GM12801 (cell line): ENCODE data around the gene GUCY1B1.

Source experiments
- CTCF ChIP-seq: IDR thresholded peaks from one replicate; pipeline ENCODE4 v1.5.1; 2011; ENCODE audit warnings: control low read depth; ENCODE audit not compliant: insufficient read length; ENCODE audit errors: extremely low read depth

The GUCY1B1 gene

DNA sequence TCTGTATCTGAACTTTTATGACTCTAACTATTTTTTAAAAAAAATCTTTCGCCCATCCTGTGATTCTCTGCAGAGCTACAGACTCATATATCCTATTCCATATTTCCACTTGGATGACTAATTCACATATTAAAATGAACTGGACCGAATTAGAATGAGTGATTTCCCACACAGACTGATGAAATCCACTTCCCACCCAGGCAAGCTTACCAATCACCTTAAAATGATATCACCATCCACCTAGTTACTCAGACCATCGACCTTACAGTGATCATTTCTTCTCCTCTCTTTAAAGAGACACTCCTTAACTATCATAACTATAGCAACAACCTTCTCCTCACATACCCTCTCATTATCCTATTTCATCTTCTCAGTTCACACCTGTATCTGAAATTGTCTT, 34.1 kb upstream of the GUCY1B1 start:
- no peak for TF ChIP-seq CTCF

GRCh38 chr4:155734065-155734464, 24.8 kb upstream of the GUCY1B1 start:
- TF ChIP-seq CTCF, result no peak

- TF ChIP-seq CTCF, result no peak
These were observed 23.9 kb upstream of the GUCY1B1 start for GRCh38 chr4:155734951-155735350.

DNA sequence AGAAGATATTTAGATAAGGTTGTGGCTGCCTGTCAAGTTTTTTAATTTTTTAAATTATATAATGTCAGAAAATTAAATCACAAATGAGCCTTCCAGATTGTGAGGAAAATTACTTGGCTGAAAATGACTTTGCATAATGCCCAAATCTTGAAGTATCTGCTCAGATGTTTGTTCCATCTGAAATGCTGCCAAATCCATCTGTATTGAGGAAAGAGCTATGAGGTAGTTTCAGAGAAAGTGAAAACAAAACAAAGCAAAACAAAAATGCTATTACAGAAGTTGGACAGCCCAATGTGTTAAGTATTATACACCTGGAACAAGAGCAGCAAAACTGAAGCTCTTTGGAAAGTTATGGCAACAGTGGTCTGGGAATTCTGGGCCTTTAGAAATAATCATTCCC, 23.3 kb upstream of the GUCY1B1 start:
- no peak for TF ChIP-seq CTCF

DNA sequence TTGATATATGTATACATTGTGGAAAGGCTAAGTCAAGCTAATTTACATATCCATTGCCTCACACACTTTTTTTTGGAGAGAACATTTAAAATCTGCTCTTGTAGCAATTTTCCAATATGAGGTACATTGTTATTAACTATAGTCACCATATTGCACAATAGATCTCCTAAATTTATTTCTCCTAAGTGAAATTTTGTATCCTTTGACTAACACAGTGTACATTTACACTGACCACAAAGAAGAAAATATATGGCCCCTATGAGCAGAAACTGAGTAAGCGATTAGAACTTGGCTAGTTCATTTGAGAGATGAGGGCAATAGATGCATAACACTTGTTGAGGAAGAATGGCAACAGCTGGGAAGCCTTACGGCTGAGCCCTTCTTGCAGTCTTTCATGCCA, 20.3 kb upstream of the GUCY1B1 start:
- no peak for TF ChIP-seq CTCF

DNA sequence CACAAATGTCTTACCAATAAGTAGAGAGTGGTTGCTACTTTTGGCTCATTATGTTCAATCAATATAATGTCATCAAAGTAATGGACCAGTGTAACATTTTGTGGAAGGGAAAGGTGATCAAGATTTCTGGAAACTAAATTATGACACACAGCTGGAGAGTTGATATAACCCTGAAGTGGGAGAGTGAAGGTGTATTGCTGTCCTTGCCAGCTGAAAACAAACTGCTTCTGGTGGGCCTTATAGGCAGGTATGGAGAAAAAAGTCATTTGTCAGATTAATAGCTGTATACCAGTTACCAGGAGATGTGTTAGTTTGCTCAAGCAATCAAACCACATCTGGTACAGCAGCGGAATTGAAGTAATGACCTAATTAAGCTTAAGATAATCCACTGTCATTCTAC, 17.3 kb upstream of the GUCY1B1 start:
- no peak for TF ChIP-seq CTCF

- TF ChIP-seq CTCF, result no peak
These were observed 16.4 kb upstream of the GUCY1B1 start for GRCh38 chr4:155742310-155743015.

GRCh38 chr4:155745984-155746383, 12.8 kb upstream of the GUCY1B1 start:
- TF ChIP-seq CTCF, result no peak
